ENCODE results near the gene ANTXR1. TPM values are rescaled to one million over a fixed set of nuclear protein-coding genes. Genes with fewer than 3 reads are reported as not detected.

Gene ANTXR1
- total RNA-seq, 1 experiment from 2014 or later = 34.5 TPM

- DNase-seq (ENCODE audit: low spot score) = no peak
These were observed 58.0 kb downstream of the ANTXR1 start for GRCh38 chr2:69070969-69071368.

GRCh38 chr2:69073928-69074570, 61.1 kb downstream of the ANTXR1 start:
- no peak for DNase-seq (ENCODE audit: low spot score)

GRCh38 chr2:69074918-69075317, 61.9 kb downstream of the ANTXR1 start:
- DNase-seq (ENCODE audit: low spot score) = no peak

GRCh38 chr2:69075486-69075885, 62.5 kb downstream of the ANTXR1 start:
- DNase-seq (ENCODE audit: low spot score) = no peak

GRCh38 chr2:69076601-69077000, 63.6 kb downstream of the ANTXR1 start:
- DNase-seq (ENCODE audit: low spot score) = no peak

- DNase-seq (ENCODE audit: low spot score) = no peak
These were observed 64.4 kb downstream of the ANTXR1 start for GRCh38 chr2:69077252-69077950.

- no peak for DNase-seq (ENCODE audit: low spot score)
These were observed 67.1 kb downstream of the ANTXR1 start for GRCh38 chr2:69080071-69080470.

GRCh38 chr2:69081001-69081580, 68.1 kb downstream of the ANTXR1 start:
- DNase-seq (ENCODE audit: low spot score) = no peak

GRCh38 chr2:69081757-69082156, 68.8 kb downstream of the ANTXR1 start:
- DNase-seq (ENCODE audit: low spot score) = no peak

GRCh38 chr2:69082430-69082997, 69.5 kb downstream of the ANTXR1 start:
- DNase-seq (ENCODE audit: low spot score) = peak; percentile 96

- DNase-seq (ENCODE audit: low spot score) = peak; percentile 60
These were observed 70.3 kb downstream of the ANTXR1 start for GRCh38 chr2:69083235-69083748.

- no peak for DNase-seq (ENCODE audit: low spot score)
These were observed 71.5 kb downstream of the ANTXR1 start for GRCh38 chr2:69084492-69084891.

GRCh38 chr2:69086466-69086865, 73.5 kb downstream of the ANTXR1 start:
- DNase-seq (ENCODE audit: low spot score) = no peak

GRCh38 chr2:69087211-69087911, 74.4 kb downstream of the ANTXR1 start:
- no peak for DNase-seq (ENCODE audit: low spot score)

GRCh38 chr2:69087912-69088240, 74.9 kb downstream of the ANTXR1 start:
- no peak for DNase-seq (ENCODE audit: low spot score)

GRCh38 chr2:69088466-69088865, 75.5 kb downstream of the ANTXR1 start:
- no peak for DNase-seq (ENCODE audit: low spot score)

- DNase-seq (ENCODE audit: low spot score) = no peak
These were observed 76.3 kb downstream of the ANTXR1 start for GRCh38 chr2:69089266-69089665.

- DNase-seq (ENCODE audit: low spot score) = no peak
These were observed 77.0 kb downstream of the ANTXR1 start for GRCh38 chr2:69089998-69090397.

GRCh38 chr2:69090820-69091219, 77.8 kb downstream of the ANTXR1 start:
- DNase-seq (ENCODE audit: low spot score) = no peak

GRCh38 chr2:69092857-69093256, 79.9 kb downstream of the ANTXR1 start:
- no peak for DNase-seq (ENCODE audit: low spot score)

- no peak for DNase-seq (ENCODE audit: low spot score)
These were observed 82.3 kb downstream of the ANTXR1 start for GRCh38 chr2:69095305-69095704.
